Stomach (tissue), 9 donors: ENCODE results near the gene MRC1. TPM values are rescaled to one million over a fixed set of nuclear protein-coding genes. Genes with fewer than 3 reads are reported as not detected.

ENCODE experiments used
- DNase-seq, 2 donors: peaks; one replicate each; pipeline versions ENCODE4 v3.0.0 to v3.0.0-alpha.2; 2013 to 2019
- H3K27ac ChIP-seq, 5 donors: fragments of 200-600 bp in 4 of 5; sonication (generic) in 4 of 5; one replicate each; pipeline ENCODE4 v1.5.1; 2013 to 2019; ENCODE audit warnings: mild to moderate bottlenecking in 1 of 5, moderate library complexity in 1 of 5
- H3K27me3 ChIP-seq, 3 donors: fragments of 200-600 bp; sonication (generic); one replicate each; pipeline ENCODE4 v1.5.1; 2017 to 2019; ENCODE audit warnings: mixed run types in 1 of 3
- H3K36me3 ChIP-seq, 4 donors: fragments of 200-600 bp; sonication (generic); 1 replicate in 3 of 4; 2 replicates in 1 of 4; pipeline ENCODE4 v1.5.1; 2016 to 2019
- H3K4me1 ChIP-seq, 4 donors: fragments of 200-600 bp; sonication (generic); one replicate each; pipeline ENCODE4 v1.5.1; 2016 to 2019
- H3K4me3 ChIP-seq, 4 donors: fragments of 200-600 bp; sonication (generic) in 3 of 4; one replicate each; pipeline ENCODE4 v1.5.1; 2016 to 2019; ENCODE audit warnings: mild to moderate bottlenecking in 1 of 4
- H3K9me3 ChIP-seq, 4 donors: fragments of 200-600 bp; sonication (generic); one replicate each; pipeline ENCODE4 v1.5.1; 2016 to 2019
- CTCF ChIP-seq, 7 experiments: fragments of 450-650 bp in 4 of 7; fragments of 200-600 bp in 3 of 7; sonication (generic) in 3 of 7; IDR thresholded peaks; one replicate each; pipeline ENCODE4 v1.5.1; 2016 to 2019; ENCODE audit warnings: antibody characterized with exemption in 7 of 7, control low read depth in 2 of 7, mild to moderate bottlenecking in 1 of 7
- EP300 ChIP-seq: sonication (generic); formaldehyde crosslinking; IDR thresholded peaks from one replicate; pipeline ENCODE4 v1.6.1; 2017; ENCODE audit warnings: antibody characterized with exemption
- POLR2A ChIP-seq, 4 donors: fragments of 450-650 bp; IDR thresholded peaks; one replicate each; pipeline ENCODE4 v1.6.1; 2016; ENCODE audit warnings: antibody characterized with exemption in 4 of 4, control low read depth in 2 of 4, mild to moderate bottlenecking in 1 of 4, moderate library complexity in 1 of 4
- POLR2AphosphoS5 ChIP-seq, 3 donors: sonication (generic); formaldehyde crosslinking; IDR thresholded peaks; one replicate each; pipeline ENCODE4 v1.6.1; 2016; ENCODE audit warnings: antibody characterized with exemption in 3 of 3
- WGBS, 5 donors: extraction: QIAGEN DNeasy Blood & Tissue Kit in 3 of 5; methylation state at CpG; one replicate each; pipeline versions ENCODE4 v1.1.5 to v1.1.7; 2013 to 2018; 5-methylcytosine and 5-hydroxymethylcytosine counted together
- intact Hi-C: fragments of 100-400 bp; cut with DNase I; formaldehyde crosslinking; loops from one replicate; pipeline ENCODE4 v1.15.1; 2023; ENCODE audit warnings: low total_unique reads
- polyA plus RNA-seq, 3 donors: library from polyadenylated mRNA; stranded (reverse); fragments of 200-250 nt; gene quantifications; one replicate each; pipeline ENCODE4 v1.2.3, GENCODE V29; 2013
- total RNA-seq, 5 donors: library from RNA; depleted of rRNA; stranded (reverse); fragments of >200 nt; gene quantifications; one replicate each; pipeline versions ENCODE4 v1.1.0 to v1.2.3, GENCODE V29; 2014 to 2016
- donor health status: healthy with polysubstance abuse.
- donor health status: Bipolar disorder and iron deficiency.
- donor health status: healthy.

The MRC1 gene
- total and polyA plus RNA-seq, 8 donors: 1.9 to 50.3 (median 7.5) TPM

- Histone ChIP-seq H3K9me3 (no peaks in the 10 kb centered on the region), H3K27ac (no peak overlapping the region), H3K36me3 (no peaks in the 10 kb centered on the region), H3K27me3 (no peaks in the 10 kb centered on the region), H3K4me1 (peaks cover 0 to 21% (median 11%) of the 10 kb centered on the region in 4 donors), H3K4me3 (no peak overlapping the region)
- intact Hi-C loops: no loop called here
- DNase-seq: no peak
- 75 to 82% (median 79%) methylated on average over 17 of the region's 17 CpGs for WGBS, 5 donors
- TF ChIP-seq POLR2A (IDR thresholded peaks at IDR 0.05) (no peak), EP300 (no peak), CTCF (IDR thresholded peaks at IDR 0.05) (no peak)
Observed at GRCh38 chr10:17795813-17796594, 13.1 kb upstream of the MRC1 start.

GRCh38 chr10:17801507-17801906, 7.6 kb upstream of the MRC1 start:
- Histone ChIP-seq H3K36me3 (no peaks in the 10 kb centered on the region), H3K4me1 (no peaks in the 10 kb centered on the region), H3K4me3 (no peak overlapping the region), H3K27me3 (no peaks in the 10 kb centered on the region), H3K27ac (no peak overlapping the region), H3K9me3 (no peaks in the 10 kb centered on the region)
- no peak for TF ChIP-seq POLR2AphosphoS5 (IDR thresholded peaks at IDR 0.05)
- no peak for TF ChIP-seq EP300
- no peak for TF ChIP-seq CTCF (IDR thresholded peaks at IDR 0.05)
- no peak for TF ChIP-seq POLR2A (IDR thresholded peaks at IDR 0.05)
- DNase-seq: no peak
- intact Hi-C loops: no loop called here
- WGBS, 5 donors: 70 to 84% (median 79%) methylated on average over 3 of the region's 3 CpGs

- Histone ChIP-seq H3K9me3 (no peaks in the 10 kb centered on the region), H3K36me3 (no peaks in the 10 kb centered on the region), H3K4me1 (no peaks in the 10 kb centered on the region), H3K27me3 (no peaks in the 10 kb centered on the region), H3K27ac (no peak overlapping the region), H3K4me3 (no peak overlapping the region)
- intact Hi-C loops: no loop called here
- 93 to 95% (median 94%) methylated on average over 11 of the region's 11 CpGs for WGBS, 5 donors
- TF ChIP-seq POLR2AphosphoS5 (IDR thresholded peaks at IDR 0.05) (no peak), CTCF (IDR thresholded peaks at IDR 0.05) (no peak), POLR2A (IDR thresholded peaks at IDR 0.05) (no peak), EP300 (no peak)
- no peak for DNase-seq
Observed at GRCh38 chr10:17802350-17802749, 6.8 kb upstream of the MRC1 start.

- Histone ChIP-seq H3K36me3 (no peaks in the 10 kb centered on the region), H3K27ac (no peak overlapping the region), H3K4me3 (no peak overlapping the region), H3K4me1 (no peaks in the 10 kb centered on the region), H3K27me3 (no peaks in the 10 kb centered on the region), H3K9me3 (no peaks in the 10 kb centered on the region)
- no peak for TF ChIP-seq CTCF (IDR thresholded peaks at IDR 0.05)
- no peak for TF ChIP-seq POLR2A (IDR thresholded peaks at IDR 0.05)
- no peak for TF ChIP-seq EP300
- no peak for TF ChIP-seq POLR2AphosphoS5 (IDR thresholded peaks at IDR 0.05)
- DNase-seq: no peak
- intact Hi-C loops: no loop called here
- WGBS, 5 donors: 13 to 45% (median 38%) methylated on average over 1 of the region's 1 CpG
Observed at GRCh38 chr10:17802976-17803375, 6.2 kb upstream of the MRC1 start.
